Ramos (cell line): Measurements from ENCODE around the gene MAPKAP1.

Experiments
- in situ Hi-C: fragments of 300-500 bp; cut with MboI; formaldehyde crosslinking; loops from one replicate; pipeline ENCODE4 v1.14.3; 2022; ENCODE audit warnings: low sequenced_read_pairs; ENCODE audit not compliant: unreplicated experiment

Gene MAPKAP1

DNA sequence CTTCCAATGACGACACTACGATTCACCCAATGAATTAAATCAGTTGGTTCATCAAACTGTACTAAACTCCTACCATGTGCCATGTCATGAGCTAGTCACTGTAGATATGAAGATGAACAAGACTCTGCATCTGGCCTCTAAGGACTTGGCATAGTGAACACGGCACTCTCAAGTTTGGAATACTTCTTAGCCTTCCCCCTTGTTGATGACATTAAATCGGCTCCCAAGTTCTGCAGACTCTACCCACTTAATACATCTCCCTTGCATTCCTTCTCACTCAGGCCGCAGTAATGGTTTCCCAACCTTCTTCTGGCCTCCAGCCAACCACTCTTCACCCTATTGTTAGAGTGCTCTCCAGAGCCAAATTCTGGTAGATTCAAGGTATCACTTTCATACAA is 184.7 kb downstream of the MAPKAP1 start:
- in situ Hi-C loops = no loop called here

DNA sequence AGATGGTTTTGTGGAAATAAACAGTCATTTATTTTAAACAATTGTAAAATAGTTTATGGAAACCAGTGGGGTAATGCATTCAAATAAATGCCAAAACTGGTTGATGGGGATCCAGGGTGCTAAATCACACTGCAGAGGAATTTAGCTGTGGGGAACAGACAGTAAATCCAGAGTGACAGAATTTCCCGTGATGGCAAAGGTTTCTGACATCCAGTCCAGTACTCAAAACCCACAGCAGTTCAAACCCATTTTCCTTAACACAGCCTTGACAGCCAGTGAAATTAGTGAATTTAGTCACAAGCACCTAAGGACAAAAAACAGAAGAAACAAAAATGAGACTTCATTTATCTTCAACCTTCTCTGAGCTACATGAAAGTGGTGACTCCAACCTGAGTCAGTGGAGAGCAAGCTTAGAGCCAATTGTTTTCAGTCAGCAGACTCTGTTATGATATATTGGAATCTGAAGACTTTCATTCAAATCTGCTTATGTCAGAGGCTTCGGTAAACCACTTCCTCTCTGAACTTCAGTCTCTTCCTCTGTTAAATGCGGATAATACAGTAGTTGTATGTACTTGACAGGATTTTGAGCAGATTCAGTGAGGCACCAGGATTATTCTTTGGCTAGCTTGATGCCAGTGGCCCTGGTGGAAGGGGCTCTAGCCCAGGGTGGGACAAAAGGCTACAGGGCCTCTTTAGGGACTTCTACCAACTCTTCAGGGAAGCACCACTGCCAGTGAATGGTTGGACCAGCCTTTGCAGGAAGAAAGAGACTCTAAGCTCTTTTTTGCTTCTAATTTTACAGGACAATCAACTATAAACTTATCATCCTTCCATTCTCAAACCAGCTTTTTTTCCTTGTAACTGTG is 185.3 kb downstream of the MAPKAP1 start:
- in situ Hi-C loops = no loop called here

DNA sequence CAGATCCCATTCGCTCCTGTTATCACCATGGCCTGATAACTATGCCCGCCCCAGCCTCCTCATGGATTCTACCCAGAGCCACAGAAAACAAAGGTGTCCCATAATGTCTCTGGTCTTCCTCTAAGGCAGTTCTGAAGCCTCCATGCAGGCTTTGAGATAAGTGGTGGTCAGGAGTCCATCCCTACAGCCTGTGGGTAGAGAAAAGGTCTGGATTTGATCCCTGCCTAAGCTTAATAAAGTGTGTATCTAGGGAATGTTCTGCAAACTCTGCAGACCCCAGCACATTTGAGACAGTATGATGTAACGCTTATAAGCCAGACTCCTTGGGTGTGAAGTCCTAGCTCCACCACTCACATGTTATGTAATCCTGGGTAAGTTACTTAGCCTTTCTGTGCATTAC is 187.3 kb downstream of the MAPKAP1 start:
- in situ Hi-C loops = no loop called here

DNA sequence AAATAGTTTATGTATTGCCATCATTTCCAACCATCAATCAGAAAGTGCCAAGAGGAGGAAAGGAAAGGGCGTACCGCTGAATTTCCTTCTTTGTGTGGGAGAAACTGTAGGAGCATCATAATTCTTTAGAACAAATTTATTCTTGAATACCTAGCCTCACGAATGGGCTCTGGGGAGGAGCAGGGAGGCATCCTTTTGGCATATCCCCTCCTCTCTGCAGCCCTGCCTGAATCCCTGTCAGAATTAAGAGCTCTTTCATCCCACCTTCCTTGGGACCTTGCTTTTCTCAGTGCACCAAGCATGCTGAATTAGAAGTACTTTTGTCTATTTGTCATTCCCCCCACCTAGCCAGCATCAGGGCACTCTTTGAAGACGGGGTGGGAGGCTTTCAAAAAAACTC is 189.4 kb downstream of the MAPKAP1 start:
- in situ Hi-C loops = no loop called here

DNA sequence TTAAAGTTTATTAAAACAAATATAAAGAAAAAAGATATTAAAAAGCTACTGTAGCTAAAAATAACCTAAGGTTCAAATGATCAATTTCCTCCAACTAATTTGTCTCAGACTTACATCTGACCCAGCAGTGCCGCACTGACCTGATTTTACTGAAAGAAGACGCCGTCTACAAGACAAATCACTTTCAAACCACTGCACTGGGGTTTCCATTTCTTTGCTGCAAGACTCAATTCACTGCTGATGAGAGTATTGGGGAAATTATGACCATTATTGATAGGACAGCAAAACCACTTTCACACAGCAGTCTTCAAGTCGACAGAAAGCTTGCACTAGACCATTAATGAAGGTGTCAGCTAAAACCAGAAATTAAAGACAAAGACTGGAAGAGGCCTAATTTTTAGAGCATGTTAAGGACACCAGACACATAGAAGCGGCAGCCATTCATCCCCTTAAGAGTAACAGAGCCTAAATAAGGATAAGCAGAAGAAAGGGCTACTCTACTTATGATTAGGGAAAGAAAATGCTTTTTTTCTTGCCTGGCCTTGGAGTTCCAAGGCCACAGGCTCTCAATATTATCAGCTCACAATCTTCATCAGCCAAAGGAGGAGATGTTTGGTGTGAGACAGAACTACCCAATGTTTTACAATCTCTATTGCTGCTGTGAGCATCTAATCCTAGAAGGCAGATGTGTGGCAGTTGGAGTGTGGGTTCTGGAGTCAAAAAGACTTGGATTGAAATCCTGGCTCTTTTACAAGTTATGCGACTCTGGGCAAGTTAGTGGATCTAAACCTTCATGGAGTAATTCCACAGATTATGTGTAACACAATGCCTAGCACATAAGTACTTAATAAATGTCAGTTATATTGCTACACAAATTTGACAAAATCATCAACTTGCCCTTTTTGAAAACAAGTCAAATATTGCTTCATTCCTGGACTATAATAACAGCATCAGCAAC is 190.7 kb downstream of the MAPKAP1 start:
- in situ Hi-C loops = no loop called here

DNA sequence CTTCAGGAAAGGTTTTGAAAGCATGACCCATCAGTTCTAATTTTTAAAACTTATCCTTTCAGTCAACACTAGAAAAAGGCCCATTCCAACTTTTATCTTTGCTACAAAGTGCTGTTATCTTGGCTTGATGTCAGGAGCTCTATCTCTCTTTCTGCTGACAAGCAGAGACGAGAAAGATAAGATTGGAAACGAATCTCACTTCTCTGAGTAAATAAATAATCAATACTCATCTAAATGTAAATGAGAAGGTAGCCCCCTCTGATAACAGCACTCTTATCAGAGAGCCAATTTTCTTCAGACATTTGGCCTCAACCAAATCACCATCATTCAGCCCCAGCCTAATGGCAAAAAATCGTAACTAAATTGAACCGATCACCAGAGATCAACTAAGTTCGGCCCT is 191.7 kb downstream of the MAPKAP1 start:
- in situ Hi-C loops = no loop called here

DNA sequence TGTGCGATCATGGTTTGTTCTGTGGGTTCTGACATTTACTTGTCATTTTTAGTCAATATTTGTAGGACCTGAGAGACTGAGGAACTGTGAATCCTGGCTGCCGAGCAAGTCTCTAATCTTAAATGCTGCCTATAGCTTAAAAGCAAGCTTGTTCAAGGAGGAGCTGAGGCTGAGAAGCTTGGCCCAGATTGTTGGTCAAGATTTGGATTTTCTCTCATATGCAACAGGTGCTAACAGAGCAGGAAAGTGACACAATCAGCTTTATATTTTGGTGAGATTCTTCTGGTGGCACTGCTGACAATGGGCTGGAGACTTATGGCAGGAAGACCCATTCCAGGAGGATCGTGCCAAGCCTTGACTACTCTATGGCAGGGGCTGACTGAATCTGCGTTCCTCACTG is 192.5 kb downstream of the MAPKAP1 start:
- in situ Hi-C loops = no loop called here

DNA sequence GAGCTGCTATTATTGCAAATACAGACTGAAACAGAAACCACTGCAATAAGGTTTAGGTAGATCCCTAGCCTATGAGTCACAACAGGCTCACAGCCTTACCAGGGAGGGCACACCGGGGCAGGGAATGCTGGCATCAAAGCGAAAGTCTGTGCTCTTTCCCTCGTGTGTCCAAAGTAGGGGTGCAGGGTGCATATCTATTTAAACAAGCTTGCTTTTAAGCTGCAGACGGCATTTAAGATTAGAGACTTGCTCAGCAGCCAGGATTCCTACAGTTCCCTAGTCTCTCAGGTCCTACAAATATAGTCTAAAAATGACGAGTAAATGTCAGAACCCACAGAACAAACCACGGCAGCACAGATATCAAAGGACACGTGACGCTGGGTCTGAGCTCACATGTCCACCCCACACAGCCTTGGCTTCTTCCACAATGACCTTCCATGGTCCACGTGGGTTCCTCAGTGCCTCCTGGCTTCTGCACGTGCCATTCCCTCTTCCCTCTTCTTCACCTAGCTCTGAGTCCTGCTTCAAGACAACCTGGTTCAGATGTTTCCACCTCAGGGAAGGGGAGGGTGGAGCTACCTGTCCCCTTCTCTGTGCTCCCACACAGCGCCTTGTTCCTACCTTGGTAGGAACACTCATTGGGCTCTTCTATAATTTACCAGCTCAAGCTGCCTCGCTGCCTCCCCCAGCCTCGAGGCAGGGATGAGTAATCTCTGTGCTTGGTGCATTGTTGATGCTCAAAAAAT is 193.2 kb downstream of the MAPKAP1 start:
- in situ Hi-C loops = no loop called here

DNA sequence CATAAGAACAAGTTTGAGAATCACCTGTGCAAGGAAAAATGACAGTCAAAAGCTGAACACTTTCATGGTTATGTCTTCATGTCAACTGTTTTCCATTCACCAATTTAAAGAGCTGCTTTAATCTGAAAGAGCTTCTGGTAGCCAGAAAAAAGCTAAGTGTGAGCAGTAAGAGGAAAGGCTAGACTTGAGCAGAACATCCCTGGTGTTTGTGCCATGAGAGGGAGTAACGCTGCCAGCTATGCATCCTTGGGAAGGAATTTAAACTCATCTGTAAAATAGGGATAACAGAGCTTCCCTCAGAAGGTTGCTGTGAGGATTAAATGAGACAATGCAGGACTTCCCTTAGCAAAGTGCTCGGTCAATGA is 193.7 kb downstream of the MAPKAP1 start:
- in situ Hi-C loops = no loop called here

DNA sequence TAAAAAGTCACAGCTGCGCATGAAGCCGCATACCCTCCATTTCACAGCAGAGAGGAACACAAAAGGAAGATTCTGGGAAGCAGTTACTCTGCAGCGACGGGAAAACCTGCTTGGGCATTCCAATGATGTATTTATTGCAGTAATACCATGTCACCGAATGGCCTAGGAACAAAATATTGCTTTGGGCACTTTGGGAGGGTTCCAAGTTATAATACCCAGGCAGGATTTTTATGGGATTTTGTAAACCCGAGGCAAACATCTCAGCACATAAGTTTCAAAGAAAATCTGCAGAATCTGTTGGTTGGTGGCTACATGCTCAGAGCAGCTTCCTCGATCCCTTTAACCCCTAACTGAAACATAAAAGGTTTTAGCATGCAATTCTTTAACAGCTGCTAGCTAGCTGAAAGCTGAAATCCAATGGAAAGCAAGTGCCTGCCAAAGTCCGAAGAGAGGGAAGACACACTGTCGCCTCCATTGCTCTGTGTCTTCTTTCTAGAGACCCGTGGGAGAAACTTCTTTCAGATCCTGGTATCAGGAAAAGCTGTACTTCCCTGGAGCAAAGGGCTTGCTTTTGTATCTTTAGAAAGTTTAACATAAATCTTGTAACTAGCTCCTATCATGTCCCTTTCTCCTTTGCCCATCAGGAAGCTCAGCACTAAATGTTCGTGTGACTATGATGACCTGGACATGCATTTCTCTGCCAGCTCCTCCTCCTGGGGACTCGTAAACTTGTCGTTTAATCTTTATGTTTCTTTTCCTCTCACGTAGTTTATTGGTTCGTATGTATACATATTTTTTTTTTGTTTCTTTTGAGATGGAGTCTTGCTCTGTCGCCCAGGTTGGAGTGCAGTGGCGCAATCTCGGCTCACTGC is 195.0 kb downstream of the MAPKAP1 start:
- in situ Hi-C loops = no loop called here

DNA sequence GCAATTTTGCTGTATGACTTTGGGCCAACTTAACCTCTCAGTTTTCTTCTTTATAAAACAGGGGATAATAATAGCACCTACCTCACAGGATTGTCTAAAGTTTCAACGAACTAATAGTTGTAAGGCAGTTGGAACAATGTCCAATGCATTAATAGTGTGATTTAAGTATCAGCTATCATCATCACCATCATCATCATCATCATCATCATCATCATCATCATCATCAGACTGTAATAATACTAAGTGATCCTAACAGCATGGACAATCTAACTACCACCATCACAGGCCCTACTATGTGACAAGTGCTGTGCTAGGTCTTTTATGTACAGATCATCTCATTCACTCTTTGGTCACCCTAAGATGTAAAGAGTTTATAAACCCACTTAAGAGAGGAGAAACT is 196.0 kb downstream of the MAPKAP1 start:
- in situ Hi-C loops = no loop called here

DNA sequence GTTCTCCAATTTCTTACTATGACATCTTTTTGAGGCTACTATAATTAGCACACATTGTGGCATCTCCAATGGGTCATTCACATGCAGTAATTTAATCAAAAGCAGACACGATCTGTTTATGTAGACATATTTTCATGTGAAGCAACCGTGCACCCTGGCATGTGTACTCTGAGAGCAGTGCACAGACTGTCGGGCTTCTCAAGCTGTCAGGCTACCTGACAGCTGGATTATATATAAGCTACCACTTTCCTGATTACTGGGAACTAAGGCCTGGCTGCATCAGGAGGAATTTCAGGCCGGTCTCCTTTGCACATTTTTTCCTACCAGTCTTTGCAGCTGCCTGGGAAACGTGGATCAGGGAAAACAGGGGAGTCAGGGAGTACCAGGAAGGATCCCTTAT is 197.5 kb downstream of the MAPKAP1 start:
- in situ Hi-C loops = no loop called here

DNA sequence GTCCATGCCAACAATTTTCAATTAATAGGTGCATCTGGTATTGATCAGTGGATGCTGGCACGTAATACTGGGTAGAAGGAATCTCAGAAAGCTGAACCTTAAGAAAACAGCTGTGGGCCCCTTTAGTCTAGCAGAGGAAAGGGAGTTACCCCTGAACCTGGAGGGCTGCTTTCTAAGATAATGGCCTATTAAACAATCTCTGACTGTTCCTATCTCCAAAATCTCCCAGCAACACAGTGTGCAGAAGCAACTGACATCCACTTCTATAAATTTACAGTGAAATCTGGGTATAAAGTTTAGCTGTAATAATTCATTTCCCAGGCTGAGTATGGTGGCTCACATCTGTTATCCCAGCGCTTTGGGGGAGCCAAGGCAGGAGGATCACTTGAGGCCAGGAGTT is 198.8 kb downstream of the MAPKAP1 start:
- in situ Hi-C loops = no loop called here

DNA sequence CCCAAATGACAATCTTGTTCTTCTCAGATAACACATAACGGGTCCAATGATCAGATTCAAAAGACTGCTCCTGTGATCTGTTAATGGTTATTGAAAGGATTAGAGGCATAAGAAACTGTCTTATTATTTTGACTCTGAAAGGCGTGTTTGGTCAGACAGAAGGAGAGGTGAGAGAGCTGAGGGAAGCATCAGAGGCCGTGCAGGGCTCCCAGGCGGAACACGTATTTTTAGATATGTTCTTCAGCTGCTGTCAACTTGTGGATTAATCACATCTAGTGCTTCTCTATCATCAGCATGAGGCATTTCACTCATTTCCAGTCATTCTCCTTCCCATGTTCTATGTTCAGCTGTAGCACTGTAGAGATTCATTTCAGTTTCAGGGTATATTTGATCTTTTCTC is 199.8 kb downstream of the MAPKAP1 start:
- in situ Hi-C loops = no loop called here

DNA sequence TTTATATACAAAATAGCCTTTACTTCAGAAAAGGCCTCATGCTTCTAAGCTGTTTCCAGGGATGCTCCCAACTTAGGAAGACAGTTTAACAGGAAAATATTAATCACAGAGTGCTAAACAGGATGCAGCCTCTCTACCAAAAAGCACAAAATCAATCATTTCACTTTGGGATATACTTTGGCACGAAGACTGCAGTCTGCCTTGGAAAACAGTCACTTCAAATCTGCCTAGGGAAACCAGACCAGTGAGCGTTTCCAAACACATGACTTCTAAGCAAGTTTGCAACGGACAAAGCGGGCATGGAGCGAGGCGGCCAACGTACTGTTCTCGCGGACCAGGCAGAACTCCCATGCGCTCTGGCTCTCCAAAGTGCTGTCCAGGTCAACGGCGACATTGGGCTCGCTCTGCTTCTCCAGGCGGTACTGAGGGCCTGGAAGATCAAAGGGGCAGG is 201.0 kb downstream of the MAPKAP1 start:
- in situ Hi-C loops = no loop called here

DNA sequence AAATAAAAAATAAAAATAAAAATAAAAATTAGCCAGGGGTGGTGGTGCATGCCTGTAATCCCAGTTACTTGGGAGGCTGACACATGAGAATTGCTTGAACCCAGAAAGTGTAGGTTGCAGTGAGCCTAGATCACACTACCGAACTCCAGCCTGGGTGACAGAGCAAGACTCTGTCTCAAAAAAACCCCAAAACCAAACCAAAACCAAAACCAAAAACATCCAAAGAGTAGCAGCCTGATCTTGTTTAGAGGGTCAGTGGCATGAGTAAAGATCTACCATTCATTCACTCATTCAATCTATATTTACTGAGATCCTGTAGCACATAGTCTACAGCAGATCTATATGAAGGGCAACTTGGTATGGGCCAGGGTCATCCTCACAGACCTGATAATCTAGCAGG is 202.4 kb downstream of the MAPKAP1 start:
- in situ Hi-C loops = no loop called here

DNA sequence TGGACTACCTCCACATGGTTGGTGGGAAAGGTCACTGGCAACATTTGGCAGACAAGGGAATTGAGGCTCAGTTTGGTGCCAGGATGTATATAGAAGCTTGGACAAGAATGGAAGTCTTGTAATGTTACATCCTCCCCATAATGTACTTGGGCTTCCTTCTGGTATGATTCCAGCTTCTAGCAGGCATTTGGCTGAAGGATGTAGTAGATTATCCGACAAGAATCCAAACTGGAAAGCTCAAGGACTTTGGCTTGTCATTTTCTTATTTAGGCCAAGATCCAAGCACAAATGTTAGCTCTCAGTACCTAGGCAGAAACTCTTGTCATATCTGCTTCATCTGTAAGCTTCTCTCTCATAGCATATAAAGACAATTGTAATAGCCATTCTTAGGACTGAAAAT is 209.1 kb downstream of the MAPKAP1 start:
- in situ Hi-C loops = no loop called here

DNA sequence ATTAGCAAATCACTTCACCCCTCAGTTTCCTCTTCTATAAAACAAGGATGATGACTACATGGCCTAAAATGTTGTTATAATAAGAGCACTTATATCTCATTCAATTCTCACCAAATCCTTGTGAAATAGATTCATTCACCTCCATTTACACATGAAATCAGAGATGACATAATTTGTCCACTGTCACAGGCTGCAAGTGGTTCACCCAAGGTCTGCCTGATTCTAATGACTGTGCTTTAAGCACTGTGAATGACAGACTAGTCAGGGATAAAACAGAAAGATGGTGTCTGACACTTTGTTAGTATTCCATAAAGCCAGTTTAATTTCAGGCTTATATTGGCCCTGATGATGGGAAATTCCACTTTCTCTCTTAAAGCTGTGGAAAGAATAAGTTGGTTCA is 209.5 kb downstream of the MAPKAP1 start:
- in situ Hi-C loops = no loop called here

DNA sequence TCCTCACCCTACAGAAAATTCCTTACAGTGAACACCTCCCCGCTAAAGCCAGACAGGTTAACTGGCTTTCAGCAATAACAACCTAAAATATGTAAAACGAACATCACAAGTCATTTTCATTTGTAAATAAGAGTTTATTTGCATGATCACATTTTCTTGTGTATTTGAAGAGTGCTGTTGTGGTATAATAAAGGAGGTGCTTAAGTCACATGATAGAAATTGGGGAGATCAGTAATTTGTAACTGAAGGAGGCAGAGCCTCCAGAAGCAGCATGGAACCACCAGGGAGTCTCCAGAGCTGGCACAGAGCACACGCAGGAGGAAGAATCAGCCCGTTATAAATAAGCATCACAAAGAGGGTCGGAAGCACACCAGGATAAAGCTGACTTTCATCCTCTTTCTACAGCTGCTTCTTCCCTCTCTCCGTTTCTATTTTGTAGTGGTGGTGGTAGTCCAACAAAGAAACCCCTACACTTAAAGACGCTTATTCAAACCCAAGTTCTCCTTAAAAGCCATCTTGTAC is 210.6 kb downstream of the MAPKAP1 start:
- in situ Hi-C loops = no loop called here
